MM.1S (cell line): ENCODE results near the gene LDAF1.

ENCODE experiments used
- DNase-seq: peaks from one replicate; pipeline ENCODE4 v3.0.0-alpha.2; 2015
- H2AFZ ChIP-seq: fragments of 300-600 bp; sonication (generic); 2 replicates; pipeline ENCODE4 v1.6.0; 2016; ENCODE audit warnings: antibody characterized with exemption, low read length
- H3F3A ChIP-seq: fragments of 300-600 bp; sonication (generic); 2 replicates; pipeline ENCODE4 v1.6.1; 2016; ENCODE audit warnings: mild to moderate bottlenecking, antibody characterized with exemption, low read length, moderate library complexity, mixed read lengths; ENCODE audit not compliant: insufficient read depth
- H3K27ac ChIP-seq: fragments of 300-600 bp; sonication (generic); 2 replicates; pipeline ENCODE4 v1.5.1; 2016; ENCODE audit warnings: mild to moderate bottlenecking, low read length
- H3K27me3 ChIP-seq: fragments of 300-600 bp; sonication (generic); replicated peaks from 2 replicates; pipeline ENCODE4 v1.6.0; 2016; ENCODE audit warnings: low read length; ENCODE audit not compliant: insufficient read depth
- H3K36me3 ChIP-seq: fragments of 300-600 bp; sonication (generic); replicated peaks from 2 replicates; pipeline ENCODE4 v1.6.1; 2016; ENCODE audit warnings: mild to moderate bottlenecking, low read length, mixed read lengths; ENCODE audit not compliant: insufficient read depth
- H3K4me1 ChIP-seq: fragments of 300-600 bp; sonication (generic); 2 replicates; pipeline ENCODE4 v1.6.1; 2016; ENCODE audit warnings: low read length, mixed read lengths
- H3K4me2 ChIP-seq: fragments of 300-600 bp; sonication (generic); 2 replicates; pipeline ENCODE4 v1.6.0; 2016; ENCODE audit warnings: low read depth, low read length
- H3K4me3 ChIP-seq: fragments of 300-600 bp; sonication (generic); 2 replicates; pipeline ENCODE4 v1.5.1; 2016; ENCODE audit warnings: low read length, mixed read lengths
- H3K79me2 ChIP-seq: fragments of 300-600 bp; sonication (generic); 2 replicates; pipeline ENCODE4 v1.6.1; 2016; ENCODE audit warnings: mixed run types, low read length, mixed read lengths
- H3K9ac ChIP-seq: fragments of 300-600 bp; sonication (generic); 2 replicates; pipeline ENCODE4 v1.6.1; 2016; ENCODE audit warnings: low read length, mixed read lengths
- H3K9me2 ChIP-seq: fragments of 300-600 bp; sonication (generic); replicated peaks from 2 replicates; pipeline ENCODE4 v1.6.1; 2016; ENCODE audit warnings: mild to moderate bottlenecking, low read length, mixed read lengths; ENCODE audit not compliant: insufficient read depth
- H3K9me3 ChIP-seq: fragments of 300-600 bp; sonication (generic); replicated peaks from 2 replicates; pipeline ENCODE4 v1.6.1; 2016; ENCODE audit warnings: mild to moderate bottlenecking, low read length, mixed read lengths; ENCODE audit not compliant: insufficient read depth
- H4K20me1 ChIP-seq: fragments of 300-600 bp; sonication (generic); 2 replicates; pipeline ENCODE4 v1.6.1; 2016; ENCODE audit warnings: mild to moderate bottlenecking, low read length, moderate library complexity, mixed read lengths; ENCODE audit not compliant: insufficient read depth
- CTCF ChIP-seq: fragments of 300-600 bp; sonication (generic); IDR thresholded peaks from 2 replicates; pipeline ENCODE4 v1.5.1; 2016; ENCODE audit warnings: antibody characterized with exemption, low read length, mixed read lengths
- EZH2 ChIP-seq: fragments of 300-600 bp; sonication (generic); optimal IDR thresholded peaks from 2 replicates; pipeline ENCODE3; 2017; ENCODE audit warnings: low read depth, mild to moderate bottlenecking, antibody characterized with exemption, low read length, mixed read lengths
- EZH2phosphoT487 ChIP-seq: fragments of 300-600 bp; sonication (generic); IDR thresholded peaks from 2 replicates; pipeline ENCODE4 v1.6.1; 2018; ENCODE audit warnings: antibody characterized with exemption, low read length

LDAF1 gene

GRCh38 chr16:21208446-21209230 lies 50.2 kb downstream of the LDAF1 start:
- no peaks in the 10 kb centered on the region for H3K9me3 ChIP-seq
- TF ChIP-seq EZH2 = no peak
- no peak for TF ChIP-seq CTCF
- no peak for TF ChIP-seq EZH2phosphoT487
- no peak overlapping the region for H3K9ac ChIP-seq
- no peak overlapping the region for H3K4me3 ChIP-seq
- H3K27me3 ChIP-seq = no peaks in the 10 kb centered on the region
- H3K4me1 ChIP-seq = no peaks in the 10 kb centered on the region
- no peak for DNase-seq
- no peaks in the 10 kb centered on the region for H3F3A ChIP-seq
- H3K27ac ChIP-seq = no peak overlapping the region
- H3K79me2 ChIP-seq = no peaks in the 10 kb centered on the region
- no peak overlapping the region for H3K4me2 ChIP-seq
- no peaks in the 10 kb centered on the region for H3K9me2 ChIP-seq
- H2AFZ ChIP-seq = no peak overlapping the region
- H3K36me3 ChIP-seq = no peaks in the 10 kb centered on the region
- no peaks in the 10 kb centered on the region for H4K20me1 ChIP-seq

DNA sequence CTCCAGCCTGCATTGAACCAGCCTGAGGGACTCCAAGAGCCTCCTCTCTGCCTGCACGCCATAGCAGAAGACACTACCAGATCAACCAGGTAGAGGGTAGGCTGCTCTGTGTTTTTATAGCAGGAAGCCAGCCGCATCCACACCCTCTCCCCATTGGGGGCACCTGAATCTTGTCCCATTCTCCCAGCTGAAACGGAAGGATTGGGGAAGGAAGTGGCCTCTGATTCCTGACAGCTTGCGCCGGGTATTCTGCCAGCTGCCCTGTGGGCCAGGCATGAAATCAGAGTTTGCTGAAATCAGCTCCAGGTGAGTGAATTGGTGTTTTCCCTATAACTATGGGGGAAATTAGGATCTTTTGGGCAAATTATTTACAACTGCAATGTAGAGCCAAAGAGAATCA lies 53.0 kb downstream of the LDAF1 start, which contains the start of gene ZP2:
Gene ZP2 (minus strand): TSS at position 89 of the 400 bp plus-strand sequence. CDS start 27 bp downstream, at position 62.
- no peaks in the 10 kb centered on the region for H4K20me1 ChIP-seq
- H3K4me1 ChIP-seq = no peaks in the 10 kb centered on the region
- no peak within 1 kb of the TSS for H2AFZ ChIP-seq
- H3K4me2 ChIP-seq = no peak within 1 kb of the TSS
- no peak within 1 kb of the TSS for H3K27ac ChIP-seq
- H3K9ac ChIP-seq = no peak within 1 kb of the TSS
- TF ChIP-seq EZH2phosphoT487 (no peak), EZH2 (no peak), CTCF (no peak)
- no peak for DNase-seq
- H3K27me3 ChIP-seq = no peaks in the 10 kb centered on the region
- no peaks in the 10 kb centered on the region for H3K79me2 ChIP-seq
- H3K9me3 ChIP-seq = no peaks in the 10 kb centered on the region
- no peaks in the 10 kb centered on the region for H3K36me3 ChIP-seq
- no peak within 1 kb of the TSS for H3K4me3 ChIP-seq
- no peaks in the 10 kb centered on the region for H3K9me2 ChIP-seq
- H3F3A ChIP-seq = no peaks in the 10 kb centered on the region

GRCh38 chr16:21214086-21214485 lies 55.6 kb downstream of the LDAF1 start:
- H3K27me3 ChIP-seq = no peaks in the 10 kb centered on the region
- no peak overlapping the region for H3K4me2 ChIP-seq
- H3K36me3 ChIP-seq = no peaks in the 10 kb centered on the region
- no peaks in the 10 kb centered on the region for H3K9me2 ChIP-seq
- H3K79me2 ChIP-seq = no peaks in the 10 kb centered on the region
- no peaks in the 10 kb centered on the region for H3F3A ChIP-seq
- DNase-seq = no peak
- TF ChIP-seq CTCF (no peak), EZH2phosphoT487 (no peak), EZH2 (no peak)
- H3K4me1 ChIP-seq = no peaks in the 10 kb centered on the region
- no peak overlapping the region for H2AFZ ChIP-seq
- no peaks in the 10 kb centered on the region for H4K20me1 ChIP-seq
- H3K9me3 ChIP-seq = no peaks in the 10 kb centered on the region
- H3K4me3 ChIP-seq = no peak overlapping the region
- no peak overlapping the region for H3K9ac ChIP-seq
- H3K27ac ChIP-seq = no peak overlapping the region
